K562 (cell line): ENCODE results near the gene ING2. TPM values are rescaled to one million over a fixed set of nuclear protein-coding genes. Genes with fewer than 3 reads are reported as not detected.

ENCODE experiments used
- ATAC-seq: fragments of 200-7000 bp; cut with Tn5 transposase; 3 replicates; pipeline ENCODE4 v1.9.1; 2020; ENCODE audit warnings: moderate library complexity
- BruUV-seq: library from RNA; stranded (reverse); fragments of 400-500 nt; replicated peaks from 2 replicates; lab custom pipeline; 2021; lab: Mats Ljungman, UMichigan
- CTCF ChIA-PET: fragments of 300-600 bp; formaldehyde crosslinking; extraction: SDS; loops from one replicate; lab custom pipeline; 2021; ENCODE audit warnings: low intra/inter-chr PET ratio; lab: Yijun Ruan, JAX
- POLR2A ChIA-PET: fragments of 300-600, 350-650 bp; sonication (Branson Sonifier 250); formaldehyde crosslinking; extraction: SDS; loops from one replicate; lab custom pipeline; 2021; ENCODE audit warnings: antibody characterized with exemption, inconsistent platforms; lab: Yijun Ruan, JAX
- DNase-seq, 4 experiments: peaks; one replicate each; pipeline versions ENCODE4 v3.0.0 to v3.0.0-alpha.2; 2011 to 2018; ENCODE audit warnings: low spot score in 3 of 4, mixed read lengths in 3 of 4; ENCODE audit errors: extremely low read depth in 1 of 4
- FAIRE-seq: peaks from 2 replicates; lab custom pipeline; 2011; peaks lifted over from hg19 to GRCh38; lab: Jason Lieb, UNC
- H2AFZ ChIP-seq: 2 replicates; pipeline ENCODE4 v1.6.0; 2011; ENCODE audit warnings: low read depth, low read length, control low read depth, inconsistent platforms
- H3K27ac ChIP-seq: fragments of 200-600 bp; 3 replicates; pipeline ENCODE4 v1.8.0; 2011; ENCODE audit warnings: low read depth, mild to moderate bottlenecking, control low read depth, inconsistent platforms, low read length, moderate library complexity, mixed read lengths; ENCODE audit errors: extremely low read depth
- H3K27me3 ChIP-seq, 2 experiments: fragments of 300-600 bp in 1 of 2; 2 replicates in 1 of 2; 3 replicates in 1 of 2; pipeline versions ENCODE4 v1.6.0 to v1.8.0; 2011; ENCODE audit warnings: inconsistent platforms in 2 of 2, low read length in 2 of 2, mild to moderate bottlenecking in 1 of 2, mixed read lengths in 1 of 2, moderate library complexity in 1 of 2; ENCODE audit not compliant: control insufficient read depth in 2 of 2, insufficient read depth in 2 of 2
- H3K36me3 ChIP-seq: fragments of 300-600 bp; 3 replicates; pipeline ENCODE4 v1.8.0; 2011; ENCODE audit warnings: mild to moderate bottlenecking, low read length, inconsistent platforms; ENCODE audit not compliant: control insufficient read depth, insufficient read depth
- H3K4me1 ChIP-seq, 2 experiments: fragments of 200-600 bp in 1 of 2; replicated peaks in 1 of 2; 2 replicates in 1 of 2; 3 replicates in 1 of 2; pipeline versions ENCODE4 v1.5.1 to v1.8.0; 2011; ENCODE audit warnings: inconsistent platforms in 2 of 2, low read length in 2 of 2, mild to moderate bottlenecking in 1 of 2, mixed read lengths in 1 of 2, moderate library complexity in 1 of 2; ENCODE audit not compliant: control insufficient read depth in 2 of 2, insufficient read depth in 2 of 2
- H3K4me2 ChIP-seq: 2 replicates; pipeline ENCODE4 v1.6.1; 2011; ENCODE audit warnings: low read length, control low read depth, inconsistent platforms, mixed read lengths; ENCODE audit not compliant: insufficient read depth
- H3K4me3 ChIP-seq: fragments of 200-600 bp; sonication (generic), shearing (Covaris generic); 2 replicates; pipeline ENCODE4 v1.5.1; 2016; ENCODE audit warnings: control low read depth, inconsistent platforms
- H3K79me2 ChIP-seq: fragments of 200-600 bp; 3 replicates; pipeline ENCODE4 v1.8.0; 2011; ENCODE audit warnings: low read length, inconsistent platforms; ENCODE audit not compliant: control insufficient read depth, insufficient read depth
- H3K9ac ChIP-seq, 2 experiments: 2 replicates each; pipeline versions ENCODE4 v1.6.0 to v1.6.1; 2011; ENCODE audit warnings: low read depth in 2 of 2, low read length in 2 of 2, control low read depth in 1 of 2, inconsistent platforms in 1 of 2, mild to moderate bottlenecking in 1 of 2, mixed read lengths in 1 of 2; ENCODE audit not compliant: insufficient read depth in 1 of 2
- H3K9me1 ChIP-seq: one replicate; pipeline ENCODE4 v1.6.0; 2011; ENCODE audit warnings: inconsistent platforms, mild to moderate bottlenecking, low read length, moderate library complexity; ENCODE audit not compliant: control insufficient read depth, insufficient read depth
- H3K9me3 ChIP-seq: replicated peaks from 2 replicates; pipeline ENCODE4 v1.5.1; 2011; ENCODE audit warnings: low read depth, low read length, inconsistent platforms; ENCODE audit not compliant: control insufficient read depth, insufficient read depth
- H4K20me1 ChIP-seq: replicated peaks from 2 replicates; pipeline ENCODE4 v1.6.1; 2011; ENCODE audit warnings: low read length, inconsistent platforms, mixed read lengths; ENCODE audit not compliant: control insufficient read depth, insufficient read depth
- CBX5 ChIP-seq: IDR thresholded peaks from 2 replicates; pipeline ENCODE4 v1.6.1; 2014; ENCODE audit warnings: low read depth, borderline replicate concordance
- HMBOX1 ChIP-seq: sonication (generic); IDR thresholded peaks from 2 replicates; pipeline ENCODE4 v1.6.1; 2016
- KAT2B ChIP-seq: IDR thresholded peaks from one replicate; pipeline ENCODE4 v1.6.1; 2012; ENCODE audit warnings: low read depth, mild to moderate bottlenecking, control low read depth, inconsistent platforms, low read length, moderate library complexity
- KAT8 ChIP-seq: fragments of 450-650 bp; IDR thresholded peaks from 2 replicates; pipeline ENCODE4 v1.6.1; 2016; ENCODE audit warnings: low read depth, mild to moderate bottlenecking
- KDM1A ChIP-seq, 2 experiments: fragments of 450-650 bp; IDR thresholded peaks; 2 replicates each; pipeline ENCODE4 v1.6.1; 2016; ENCODE audit warnings: mild to moderate bottlenecking in 2 of 2
- LEF1 ChIP-seq: fragments of 450-650 bp; IDR thresholded peaks from 2 replicates; pipeline ENCODE4 v1.6.1; 2016; ENCODE audit warnings: mild to moderate bottlenecking
- MTA3 ChIP-seq: fragments of 450-650 bp; formaldehyde crosslinking; IDR thresholded peaks from 2 replicates; pipeline ENCODE4 v1.6.1; 2017; ENCODE audit warnings: mild to moderate bottlenecking, borderline replicate concordance
- SFPQ ChIP-seq: fragments of 200-400 bp; formaldehyde crosslinking; IDR thresholded peaks from 2 replicates; pipeline ENCODE4 v1.6.1; 2017; ENCODE audit warnings: mild to moderate bottlenecking, low read depth, low read length, moderate library complexity
- SMAD4 ChIP-seq: fragments of 250-450 bp; sonication (Bioruptor Pico); conservative IDR thresholded peaks from 2 replicates; pipeline ENCODE4 v1.8.0; 2021; ENCODE audit warnings: inconsistent platforms, mild to moderate bottlenecking, moderate library complexity
- SMARCA4 ChIP-seq: fragments of 450-650 bp; IDR thresholded peaks from 2 replicates; pipeline ENCODE4 v1.6.1; 2016
- TAF1 ChIP-seq: IDR thresholded peaks from 2 replicates; pipeline ENCODE4 v1.6.1; 2011; ENCODE audit warnings: mild to moderate bottlenecking, low read length, moderate library complexity; ENCODE audit not compliant: insufficient read depth, control insufficient read depth, severe bottlenecking; ENCODE audit errors: extremely low read depth
- TGIF2 ChIP-seq: sonication (generic); formaldehyde crosslinking; IDR thresholded peaks from 2 replicates; pipeline ENCODE4 v1.8.1; 2022; ENCODE audit warnings: mild to moderate bottlenecking, missing genetic modification reagents, moderate library complexity
- TRIM24 ChIP-seq, 2 experiments: fragments of 450-650 bp; IDR thresholded peaks; 2 replicates each; pipeline ENCODE4 v1.6.1; 2016
- ZC3H11A ChIP-seq: IDR thresholded peaks from 2 replicates; pipeline ENCODE4 v1.6.1; 2012; ENCODE audit warnings: low read depth, low read length, improper control_type of control experiment
- ZNF165 ChIP-seq: fragments of 250-450 bp; sonication (Bioruptor Pico); IDR thresholded peaks from 2 replicates; pipeline ENCODE4 v1.4.0; 2020; ENCODE audit warnings: borderline replicate concordance
- WGBS: fragments of 100-300 bp; shearing (Covaris generic); methylation state at CpG from one replicate; pipeline ENCODE4 v1.1.6; 2016; ENCODE audit warnings: low coverage, mixed read lengths; ENCODE audit not compliant: insufficient coverage; ENCODE audit errors: missing lambda C conversion rate; 5-methylcytosine and 5-hydroxymethylcytosine counted together
- in situ Hi-C: fragments of 300-500 bp; cut with MboI; formaldehyde crosslinking; loops from 4 replicates; pipeline ENCODE4 v1.15.0; 2018; ENCODE audit warnings: inconsistent platforms, mixed read lengths
- intact Hi-C: fragments of 100-400 bp; cut with micrococcal nuclease; formaldehyde crosslinking; loops from 2 replicates; pipeline ENCODE4 v1.14.2; 2022
- polyA plus RNA-seq, 8 experiments: library from polyadenylated mRNA; depleted of rRNA in 4 of 8; stranded (reverse) in 5 of 8; unstranded in 3 of 8; fragments of >200 nt; fragmentation: Nextera tagmentation in 2 of 8; fragmentation: Illumina TruSeq in 1 of 8; extraction: Ambion mirVana in 2 of 8; extraction: Trizol in 1 of 8; gene quantifications; 2 replicates each; pipeline versions ENCODE4 v1.2.1 to v1.2.3, GENCODE V29; 2011 to 2014; ENCODE audit warnings: inconsistent platforms in 1 of 8, missing spikeins in 1 of 8
- total RNA-seq, 7 experiments: library from RNA; depleted of rRNA in 6 of 7; stranded (reverse); fragments of >200 nt in 6 of 7; fragmentation: Illumina TruSeq in 2 of 7; extraction: Trizol in 2 of 7; gene quantifications; 2 replicates each; pipeline versions ENCODE4 v1.2.1 to v1.2.3, GENCODE V29; 2011 to 2021; ENCODE audit warnings: low replicate concordance in 1 of 7
- TF ChIP-seq, protein P1 (sequence below): fragments of 450-650 bp; IDR thresholded peaks from 2 replicates; pipeline ENCODE4 v1.6.1; 2016; ENCODE audit warnings: antibody characterized with exemption
- TF ChIP-seq, protein P2 (sequence below): sonication (generic); formaldehyde crosslinking; IDR thresholded peaks from 2 replicates; pipeline ENCODE4 v1.5.0; 2020; ENCODE audit warnings: missing genetic modification reagents

ING2 gene
- total and polyA plus RNA-seq, 9 of the 15 experiments (the other 6 are each of a cell fraction or from before 2014, with no cell fraction given) = 2.9 to 21.4 (median 12.4) TPM

- intact Hi-C loops = loop anchor here (2.0 kb wide), 1 partner anchor 95 kb away; no protein-coding TSS in a partner anchor
- in situ Hi-C loops = no loop called here
- WGBS = under 1% methylated on average over 36 of the region's 80 CpGs
- FAIRE-seq (peak; percentile 64), DNase-seq (peak; percentile 77 to 92 (median 80)), ATAC-seq (peak; percentile 61)
- H3K4me2 ChIP-seq = peak overlapping the region; percentile 86
- POLR2A ChIA-PET = interaction anchor here (1.2 to 1.8 kb wide), 3 partner anchors 8 to 13 kb away, joined by 4 to 10 read pairs (median 4); no protein-coding TSS in a partner anchor
- H3K9me1 ChIP-seq = no peaks in the 10 kb centered on the region
- BruUV-seq = no TSS peak
- H3K36me3 ChIP-seq = peaks cover 9% of the 10 kb centered on the region; the same call in 2 of the 3 replicates
- no peaks in the 10 kb centered on the region for H3K9me3 ChIP-seq
- peak overlapping the region; percentile 92 for H3K4me3 ChIP-seq
- peaks cover 23 to 24% of the 10 kb centered on the region in 2 experiments for H3K4me1 ChIP-seq
- no peaks in the 10 kb centered on the region for H3K27me3 ChIP-seq
- H2AFZ ChIP-seq = peak overlapping the region; percentile 97
- CTCF ChIA-PET = no interaction called here
- H3K27ac ChIP-seq = peak overlapping the region; percentile 93
- H3K79me2 ChIP-seq = peaks cover 60% of the 10 kb centered on the region
- peak overlapping the region; percentile 88 to 97 for H3K9ac ChIP-seq
- no peaks in the 10 kb centered on the region; the same call in 1 of the 2 replicates for H4K20me1 ChIP-seq
- TF ChIP-seq ZNF165 (no peak), SMARCA4 (no peak), TAF1 (peak; percentile 47), SFPQ (no peak), ZC3H11A (no peak), SMAD4 (no peak), KAT2B (no peak), TRIM24 (IDR thresholded peaks at IDR 0.05) (no peak), TGIF2 (no peak), CBX5 (no peak), MTA3 (no peak), LEF1 (no peak), KAT8 (no peak), KDM1A (IDR thresholded peaks at IDR 0.05) (peak in 1 of 2 experiments; percentile 46; a peak in 1 of 4 replicates), HMBOX1 (no peak)
- TF ChIP-seq, protein P1, sequence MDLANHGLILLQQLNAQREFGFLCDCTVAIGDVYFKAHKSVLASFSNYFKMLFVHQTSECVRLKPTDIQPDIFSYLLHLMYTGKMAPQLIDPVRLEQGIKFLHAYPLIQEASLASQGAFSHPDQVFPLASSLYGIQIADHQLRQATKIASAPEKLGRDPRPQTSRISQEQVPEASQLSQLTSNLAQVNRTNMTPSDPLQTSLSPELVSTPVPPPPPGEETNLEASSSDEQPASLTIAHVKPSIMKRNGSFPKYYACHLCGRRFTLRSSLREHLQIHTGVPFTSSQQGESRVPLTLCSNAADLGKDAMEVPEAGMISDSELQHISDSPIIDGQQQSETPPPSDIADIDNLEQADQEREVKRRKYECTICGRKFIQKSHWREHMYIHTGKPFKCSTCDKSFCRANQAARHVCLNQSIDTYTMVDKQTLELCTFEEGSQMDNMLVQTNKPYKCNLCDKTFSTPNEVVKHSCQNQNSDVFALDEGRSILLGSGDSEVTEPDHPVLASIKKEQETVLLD = no peak
- TF ChIP-seq, protein P2, sequence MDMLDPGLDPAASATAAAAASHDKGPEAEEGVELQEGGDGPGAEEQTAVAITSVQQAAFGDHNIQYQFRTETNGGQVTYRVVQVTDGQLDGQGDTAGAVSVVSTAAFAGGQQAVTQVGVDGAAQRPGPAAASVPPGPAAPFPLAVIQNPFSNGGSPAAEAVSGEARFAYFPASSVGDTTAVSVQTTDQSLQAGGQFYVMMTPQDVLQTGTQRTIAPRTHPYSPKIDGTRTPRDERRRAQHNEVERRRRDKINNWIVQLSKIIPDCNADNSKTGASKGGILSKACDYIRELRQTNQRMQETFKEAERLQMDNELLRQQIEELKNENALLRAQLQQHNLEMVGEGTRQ (CRISPR knock-in tag) = no peak
Observed at GRCh38 chr4:183505611-183506388, 942 bp downstream of the ING2 start.
